ENCODE measurements around the gene FAM47E. TPM values are rescaled to one million over a fixed set of nuclear protein-coding genes. Genes with fewer than 3 reads are reported as not detected.

Gene FAM47E
- total and polyA plus RNA-seq, 2 of the 8 experiments (the other 6 are each of a cell fraction or from before 2014, with no cell fraction given) = 1.3 to 1.4 TPM

GRCh38 chr4:76301068-76301774 lies 49.7 kb downstream of the FAM47E start:
- H4K5ac ChIP-seq (ENCODE audit: insufficient read length, low read depth, low read length) = no peak overlapping the region
- no peak overlapping the region for H3K27ac ChIP-seq (ENCODE audit: low read depth, low read length)
- no peaks in the 10 kb centered on the region; a peak in 1 of 7 replicates for H3K4me1 ChIP-seq (replicated peaks in 1 of 4; ENCODE audit: control insufficient read depth in 3 of 4, insufficient read depth in 4 of 4, low read length in 3 of 4)
- H3K14ac ChIP-seq (ENCODE audit: insufficient read length) = no peak overlapping the region
- no peak overlapping the region for H3K4me2 ChIP-seq (ENCODE audit: insufficient read depth in 1 of 2, low read depth in 2 of 2, low read length in 2 of 2)
- H2AK5ac ChIP-seq (ENCODE audit: low read depth, low read length) = no peak overlapping the region
- TF ChIP-seq RBBP5 (IDR thresholded peaks at IDR 0.05; ENCODE audit: borderline replicate concordance, low read depth, low read length) (no peak), HDAC2 (IDR thresholded peaks at IDR 0.05; ENCODE audit: borderline replicate concordance in 1 of 2, low read depth in 2 of 2, low read length in 2 of 2) (no peak), BACH1 (IDR thresholded peaks at IDR 0.05; ENCODE audit: low read length) (no peak), JUND (IDR thresholded peaks at IDR 0.05; ENCODE audit: low read length) (no peak), SUZ12 (IDR thresholded peaks at IDR 0.05; ENCODE audit: low read length) (no peak), NANOG (IDR thresholded peaks at IDR 0.05; ENCODE audit: insufficient read depth, low read depth, low read length, poor library complexity, severe bottlenecking) (no peak), POLR2AphosphoS5 (IDR thresholded peaks at IDR 0.05; ENCODE audit: low read depth, low read length) (no peak), SP4 (IDR thresholded peaks at IDR 0.05; ENCODE audit: low read length) (no peak)
- no peak overlapping the region for H4K8ac ChIP-seq (ENCODE audit: extremely low read depth, insufficient read depth, low read length)
- no peak overlapping the region for H2BK120ac ChIP-seq (replicated peaks; ENCODE audit: low read depth, low read length)
- H3K79me2 ChIP-seq (ENCODE audit: control insufficient read depth in 1 of 2, insufficient read depth in 2 of 2, low read length in 2 of 2) = no peaks in the 10 kb centered on the region
- CTCF ChIA-PET (ENCODE audit: partially characterized antibody) = interaction anchor here (0.6 to 1.5 kb wide), 2 partner anchors 34 to 76 kb away, joined by 3 to 4 read pairs; no protein-coding TSS in a partner anchor
- no peak overlapping the region for H3K18ac ChIP-seq (ENCODE audit: extremely low read depth, low read length)
- peaks cover 2% of the 10 kb centered on the region; the same call in 1 of the 2 replicates for H3K23me2 ChIP-seq (ENCODE audit: low read depth, low read length)
- no peak overlapping the region for H3K9ac ChIP-seq (replicated peaks in 1 of 4; ENCODE audit: extremely low read depth in 1 of 4, low read depth in 3 of 4, low read length in 3 of 4)
- no peak overlapping the region for H3K4me3 ChIP-seq (ENCODE audit: extremely low read depth in 1 of 4, insufficient read depth in 2 of 4, low read depth in 3 of 4, low read length in 4 of 4)
- WGBS, 2 experiments (ENCODE audit: extremely low coverage in 1 of 2, insufficient coverage in 1 of 2, insufficient read length in 1 of 2, insufficient replicate concordance in 2 of 2, low coverage in 1 of 2, low lambda C conversion rate in 2 of 2, missing lambda C conversion rate in 1 of 2) = 96% methylated on average over 4 of the region's 4 CpGs; no CpG with 5 or more reads in 1 of the 2 experiments
- H2BK15ac ChIP-seq (ENCODE audit: low read length) = no peak overlapping the region
- no peak overlapping the region for H2BK5ac ChIP-seq (ENCODE audit: low read depth, low read length)
- no peak for FAIRE-seq
- H2BK12ac ChIP-seq (ENCODE audit: low read depth, low read length) = no peak overlapping the region
- peaks cover 0 to 7% of the 10 kb centered on the region in 2 experiments; a peak in 2 of 4 replicates for H3K9me3 ChIP-seq (ENCODE audit: insufficient read depth in 2 of 2, low read depth in 1 of 2, low read length in 1 of 2)
- H3K23ac ChIP-seq (ENCODE audit: insufficient read length) = no peak overlapping the region
- no peak overlapping the region for H3K4ac ChIP-seq (replicated peaks; ENCODE audit: insufficient read length, low read depth, low read length)
- peaks cover 0 to 1% of the 10 kb centered on the region in 2 experiments for H4K20me1 ChIP-seq (replicated peaks in 1 of 2; ENCODE audit: control insufficient read depth in 1 of 2, insufficient read depth in 2 of 2, low read length in 2 of 2)
- H3K79me1 ChIP-seq (ENCODE audit: low read depth, low read length) = no peaks in the 10 kb centered on the region
- peaks cover 2 to 16% (median 10%) of the 10 kb centered on the region in 4 experiments for H3K27me3 ChIP-seq (replicated peaks in 1 of 4; ENCODE audit: control insufficient read depth in 3 of 4, extremely low read depth in 1 of 4, insufficient read depth in 3 of 4, low read length in 3 of 4)
- no peak overlapping the region for H2AFZ ChIP-seq (ENCODE audit: low read length)
- H3K36me3 ChIP-seq (ENCODE audit: control insufficient read depth in 2 of 4, insufficient read depth in 4 of 4, low read length in 3 of 4) = no peaks in the 10 kb centered on the region
- H4K91ac ChIP-seq (replicated peaks; ENCODE audit: insufficient read length, low read length) = no peak overlapping the region
- H2BK20ac ChIP-seq (ENCODE audit: low read length) = no peak overlapping the region
- H3K56ac ChIP-seq (replicated peaks; ENCODE audit: insufficient read length, low read depth, low read length) = no peak overlapping the region
- POLR2A ChIA-PET (ENCODE audit: partially characterized antibody) = no interaction called here
- no peak for DNase-seq (ENCODE audit: low read depth in 1 of 2, low spot score in 2 of 2)

All from H1 (cell line).